Mucosa of rectum (tissue), 2 donors: Measurements from ENCODE around the gene ADARB2.

Experiments
- H3K27ac ChIP-seq, 2 donors: one replicate each; pipeline ENCODE4 v1.7.0; 2013; ENCODE audit warnings: inconsistent platforms in 2 of 2, low read depth in 2 of 2, low read length in 2 of 2
- H3K27me3 ChIP-seq, 2 donors: one replicate each; pipeline ENCODE4 v1.7.0; 2013; ENCODE audit warnings: low read length in 2 of 2; ENCODE audit not compliant: control insufficient read depth in 2 of 2, insufficient read depth in 2 of 2
- H3K36me3 ChIP-seq, 2 donors: one replicate each; pipeline ENCODE4 v1.7.0; 2013; ENCODE audit warnings: low read length in 2 of 2; ENCODE audit not compliant: control insufficient read depth in 2 of 2, insufficient read depth in 2 of 2
- H3K4me1 ChIP-seq, 2 donors: one replicate each; pipeline ENCODE4 v1.7.0; 2013; ENCODE audit warnings: low read length in 2 of 2, mild to moderate bottlenecking in 1 of 2; ENCODE audit not compliant: control insufficient read depth in 2 of 2, insufficient read depth in 2 of 2
- H3K4me3 ChIP-seq, 2 donors: one replicate each; pipeline ENCODE4 v1.7.0; 2013; ENCODE audit warnings: low read length in 2 of 2
- H3K9ac ChIP-seq, 2 donors: one replicate each; pipeline ENCODE4 v1.7.0; 2013; ENCODE audit warnings: low read length in 2 of 2, low read depth in 1 of 2, mild to moderate bottlenecking in 1 of 2
- H3K9me3 ChIP-seq, 2 donors: one replicate each; pipeline ENCODE4 v1.7.0; 2013; ENCODE audit warnings: low read length in 2 of 2; ENCODE audit not compliant: control insufficient read depth in 2 of 2
- donor health status: healthy.
- donor health status: Normal muscosa, but diverticular disease.

The ADARB2 gene

DNA sequence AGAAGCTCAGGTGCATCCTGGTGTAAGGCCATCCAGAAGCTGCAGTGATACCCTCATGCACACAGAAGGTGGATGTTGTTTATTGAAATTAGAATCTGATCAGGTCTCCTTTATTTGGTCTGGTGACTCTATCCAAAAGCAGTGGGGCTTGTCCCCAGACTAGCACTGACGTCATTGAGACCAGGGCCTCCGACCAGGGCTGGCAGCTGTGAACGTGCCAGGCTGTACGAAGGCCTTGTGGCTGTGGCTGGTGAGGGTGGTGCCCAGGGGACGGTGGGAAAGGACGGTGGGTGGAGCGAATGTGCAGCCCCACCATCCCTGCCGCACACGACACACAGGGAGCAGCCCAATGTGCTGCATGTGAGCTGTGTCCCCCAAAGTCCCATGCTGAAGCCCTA is 160.0 kb downstream of the ADARB2 start:
- Histone ChIP-seq H3K9me3 (no peaks in the 10 kb centered on the region), H3K36me3 (no peaks in the 10 kb centered on the region), H3K9ac (no peak overlapping the region), H3K27ac (no peak overlapping the region), H3K27me3 (no peaks in the 10 kb centered on the region), H3K4me3 (no peak overlapping the region), H3K4me1 (no peaks in the 10 kb centered on the region)

DNA sequence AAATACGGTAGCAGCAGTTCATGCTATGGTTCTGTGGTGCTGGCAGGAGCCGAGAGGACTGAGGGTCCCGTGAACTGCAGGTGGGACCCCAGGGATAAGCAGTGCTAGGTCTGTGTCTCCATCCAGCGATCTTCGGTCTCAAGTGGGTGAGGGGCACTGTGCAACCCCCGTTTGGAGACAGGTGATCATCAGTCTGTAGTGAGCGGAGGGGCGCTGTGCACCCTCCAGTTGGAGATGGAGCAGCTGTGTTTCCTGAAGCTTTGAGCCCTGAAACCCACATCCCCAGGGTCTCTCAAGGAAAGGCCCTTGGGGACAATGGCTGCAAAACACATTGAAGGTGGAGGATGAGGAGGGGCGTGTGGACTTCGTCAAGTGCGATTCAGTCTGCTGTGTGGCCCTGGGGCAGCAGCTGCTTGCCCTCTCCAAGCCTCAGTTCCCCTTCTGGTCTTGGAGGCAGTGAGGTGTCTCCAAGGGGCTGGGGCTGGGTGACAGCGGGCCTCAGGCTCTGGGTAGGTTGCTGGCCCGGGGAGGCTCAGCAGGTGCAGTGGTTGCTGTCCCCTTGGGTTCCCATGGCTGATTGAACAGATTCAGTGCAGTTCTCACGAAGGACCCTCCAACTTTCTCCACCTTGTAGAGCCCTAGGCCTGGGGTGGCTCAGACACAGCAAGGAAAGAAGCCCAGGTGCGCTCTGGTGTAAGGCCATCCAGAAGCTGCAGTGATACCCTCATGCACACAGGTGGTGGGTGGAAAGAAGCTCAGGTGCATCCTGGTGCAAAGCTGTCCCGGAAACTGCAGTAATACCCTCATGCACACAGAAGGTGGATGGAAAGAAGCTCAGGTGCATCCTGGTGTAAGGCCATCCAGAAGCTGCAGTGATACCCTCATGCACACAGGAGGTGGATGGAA is 160.6 kb downstream of the ADARB2 start:
- H3K27ac ChIP-seq = no peak overlapping the region
- no peaks in the 10 kb centered on the region for H3K9me3 ChIP-seq
- no peak overlapping the region for H3K9ac ChIP-seq
- no peak overlapping the region for H3K4me3 ChIP-seq
- H3K36me3 ChIP-seq = no peaks in the 10 kb centered on the region
- no peaks in the 10 kb centered on the region for H3K27me3 ChIP-seq
- H3K4me1 ChIP-seq = no peaks in the 10 kb centered on the region

DNA sequence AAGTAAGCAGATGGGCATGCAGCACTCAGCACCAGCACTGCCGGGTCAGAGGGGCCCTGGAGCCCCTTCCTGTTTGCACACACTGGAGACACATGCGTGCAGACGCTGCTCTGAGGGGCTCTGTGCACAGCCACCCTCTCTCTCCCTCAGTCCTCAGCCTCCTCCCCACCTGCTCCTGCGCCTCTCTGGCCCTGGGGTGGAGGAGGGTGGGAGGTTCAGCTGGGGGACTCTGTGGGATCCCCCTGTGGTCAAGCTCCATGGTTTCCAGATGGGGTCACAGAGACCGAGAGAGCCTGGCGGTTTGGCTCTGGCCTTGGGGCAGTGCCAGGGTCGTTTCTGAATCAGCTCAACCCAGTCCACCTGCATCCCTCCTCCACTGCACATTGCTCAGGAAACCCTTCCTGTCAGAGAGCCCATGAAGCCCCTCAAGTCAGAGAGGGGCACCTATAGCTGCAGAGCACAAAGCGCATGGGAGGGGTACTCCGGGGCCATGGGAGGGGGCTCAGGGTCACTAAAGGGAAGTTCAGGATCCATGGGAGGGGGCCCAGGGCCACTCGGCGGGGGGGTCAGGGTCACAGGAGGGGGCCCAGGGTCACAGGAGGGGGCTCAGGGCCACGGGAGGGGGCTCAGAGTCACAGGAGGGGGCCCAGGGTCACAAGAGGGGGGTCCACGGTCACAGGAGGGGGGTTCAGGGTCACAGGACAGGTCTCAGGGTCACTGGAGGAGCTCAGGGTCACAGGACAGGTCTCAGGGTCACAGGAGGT is 161.7 kb downstream of the ADARB2 start:
- H3K36me3 ChIP-seq = no peaks in the 10 kb centered on the region
- H3K4me3 ChIP-seq = no peak overlapping the region
- no peak overlapping the region for H3K9ac ChIP-seq

DNA sequence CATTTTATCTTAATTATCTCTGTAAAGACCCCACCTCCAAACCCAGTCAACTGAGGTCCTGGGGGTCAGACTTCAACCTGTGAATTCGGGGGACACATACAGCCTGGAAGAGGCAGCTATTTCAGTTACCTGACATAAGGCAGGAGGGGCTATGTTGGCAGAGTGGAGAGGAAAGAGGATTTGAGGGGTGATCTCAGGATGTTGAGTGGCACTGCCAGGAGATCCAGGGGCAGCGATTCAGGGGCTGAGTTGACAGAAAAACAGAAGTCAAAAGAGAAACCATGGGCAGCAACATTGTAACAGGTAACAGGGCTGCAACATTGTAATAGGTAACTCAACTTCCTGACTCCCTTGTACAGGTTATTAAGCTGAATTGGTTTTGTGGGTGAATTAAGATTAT is 162.6 kb downstream of the ADARB2 start:
- Histone ChIP-seq H3K36me3 (no peaks in the 10 kb centered on the region), H3K9me3 (no peaks in the 10 kb centered on the region), H3K4me3 (no peak overlapping the region), H3K27ac (no peak overlapping the region), H3K4me1 (no peaks in the 10 kb centered on the region), H3K27me3 (no peaks in the 10 kb centered on the region), H3K9ac (no peak overlapping the region)

More for the DNA sequence above, 161.7 kb downstream of the ADARB2 start:
- Histone ChIP-seq H3K27ac (no peak overlapping the region), H3K4me1 (no peaks in the 10 kb centered on the region), H3K9me3 (no peaks in the 10 kb centered on the region), H3K27me3 (no peaks in the 10 kb centered on the region)

DNA sequence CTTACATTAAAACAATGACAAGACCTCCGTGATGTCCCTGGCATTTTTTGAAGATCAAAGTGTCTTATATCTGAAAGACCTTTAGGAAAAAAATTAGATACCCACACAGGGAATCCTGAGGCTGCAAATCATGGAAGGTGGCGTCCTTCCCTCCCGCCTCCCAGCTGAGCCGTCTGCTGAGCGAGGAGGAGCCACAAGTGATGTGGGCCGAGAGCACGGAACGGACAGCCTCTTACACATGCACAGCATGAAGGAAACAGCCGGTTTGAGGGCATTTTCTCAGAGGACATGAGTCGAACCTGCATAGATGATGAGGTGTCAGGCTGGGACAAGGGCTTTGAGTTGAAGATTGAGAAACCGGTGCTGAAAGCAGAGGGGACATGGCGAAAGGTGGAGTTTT is 163.3 kb downstream of the ADARB2 start:
- Histone ChIP-seq H3K4me3 (no peak overlapping the region), H3K27me3 (no peaks in the 10 kb centered on the region), H3K36me3 (no peaks in the 10 kb centered on the region), H3K27ac (no peak overlapping the region), H3K9ac (no peak overlapping the region), H3K9me3 (no peaks in the 10 kb centered on the region), H3K4me1 (no peaks in the 10 kb centered on the region)

DNA sequence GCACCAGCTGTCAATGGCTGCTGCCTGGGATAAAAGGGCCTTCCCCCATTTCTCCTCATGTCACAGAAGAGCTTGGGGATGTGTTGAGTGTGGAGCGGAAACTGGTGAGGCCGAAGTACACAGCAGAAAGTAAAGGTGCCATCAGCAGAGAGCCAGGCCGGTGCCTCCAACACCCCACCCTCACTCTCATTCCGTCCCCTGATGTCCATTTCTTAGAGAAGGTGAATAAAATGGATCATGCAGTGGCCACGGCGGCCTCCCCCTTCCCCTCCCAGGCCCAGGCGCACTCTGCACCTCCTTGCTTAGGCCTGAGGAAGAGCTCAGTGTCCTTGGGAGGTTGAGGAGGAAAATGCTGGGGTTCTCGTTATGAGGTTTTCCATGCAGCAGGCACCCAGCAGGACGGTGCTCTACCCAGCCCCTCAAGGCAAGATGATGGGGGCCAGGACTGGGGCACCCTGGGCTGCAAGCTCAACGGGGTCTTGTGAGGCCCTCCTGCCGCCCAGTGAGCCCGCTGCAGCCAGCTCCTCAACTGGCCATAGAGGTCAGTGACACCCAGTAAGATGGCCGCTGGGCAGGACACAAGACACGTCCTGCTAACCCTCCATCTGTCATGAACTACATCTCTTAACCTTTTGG is 163.9 kb downstream of the ADARB2 start:
- H3K27ac ChIP-seq = no peak overlapping the region
- H3K27me3 ChIP-seq = no peaks in the 10 kb centered on the region
- no peaks in the 10 kb centered on the region for H3K36me3 ChIP-seq
- H3K9ac ChIP-seq = no peak overlapping the region
- H3K9me3 ChIP-seq = no peaks in the 10 kb centered on the region
- H3K4me1 ChIP-seq = no peaks in the 10 kb centered on the region
- no peak overlapping the region for H3K4me3 ChIP-seq

DNA sequence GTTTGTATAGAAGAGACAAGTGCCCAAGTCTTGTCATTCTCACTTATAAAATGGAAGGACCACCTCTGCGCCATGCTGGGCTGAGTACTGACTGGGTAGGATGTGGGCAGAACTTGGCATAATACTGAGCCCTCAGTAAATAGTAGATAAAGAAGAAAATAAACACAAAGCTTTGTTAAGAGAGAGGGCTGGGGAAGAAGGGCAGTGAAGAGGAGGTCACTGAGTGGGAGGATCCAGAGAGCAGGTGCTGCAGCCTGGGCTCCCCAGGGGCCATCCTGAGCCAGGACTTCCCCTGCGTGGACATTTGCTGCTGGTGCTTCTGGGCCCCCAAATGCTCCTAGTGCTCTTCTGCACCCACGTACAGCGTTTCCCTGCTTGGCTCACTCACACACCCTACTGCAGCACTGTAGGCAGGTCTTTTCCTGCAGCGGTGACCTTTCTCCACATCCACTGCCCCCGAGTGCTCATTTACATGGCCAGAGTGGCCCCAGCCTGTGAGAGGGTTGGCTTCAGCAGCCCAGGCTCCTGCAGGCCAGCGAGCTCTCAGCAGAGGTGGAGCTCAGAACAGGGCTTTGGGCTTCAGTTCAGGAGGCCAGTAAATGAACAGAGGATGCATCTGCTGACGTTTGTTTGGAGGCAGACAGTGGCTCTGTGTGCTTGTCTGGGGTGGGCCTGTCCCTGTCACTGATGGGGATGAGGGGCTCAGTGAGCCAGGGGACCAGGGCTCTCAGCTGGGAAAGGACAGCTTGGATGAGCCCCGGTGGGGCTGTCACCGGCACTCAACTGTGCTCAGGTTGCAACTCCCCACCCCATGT is 164.6 kb downstream of the ADARB2 start:
- Histone ChIP-seq H3K4me3 (no peak overlapping the region), H3K27me3 (no peaks in the 10 kb centered on the region), H3K36me3 (no peaks in the 10 kb centered on the region), H3K4me1 (no peaks in the 10 kb centered on the region), H3K9me3 (no peaks in the 10 kb centered on the region), H3K9ac (no peak overlapping the region), H3K27ac (no peak overlapping the region)

DNA sequence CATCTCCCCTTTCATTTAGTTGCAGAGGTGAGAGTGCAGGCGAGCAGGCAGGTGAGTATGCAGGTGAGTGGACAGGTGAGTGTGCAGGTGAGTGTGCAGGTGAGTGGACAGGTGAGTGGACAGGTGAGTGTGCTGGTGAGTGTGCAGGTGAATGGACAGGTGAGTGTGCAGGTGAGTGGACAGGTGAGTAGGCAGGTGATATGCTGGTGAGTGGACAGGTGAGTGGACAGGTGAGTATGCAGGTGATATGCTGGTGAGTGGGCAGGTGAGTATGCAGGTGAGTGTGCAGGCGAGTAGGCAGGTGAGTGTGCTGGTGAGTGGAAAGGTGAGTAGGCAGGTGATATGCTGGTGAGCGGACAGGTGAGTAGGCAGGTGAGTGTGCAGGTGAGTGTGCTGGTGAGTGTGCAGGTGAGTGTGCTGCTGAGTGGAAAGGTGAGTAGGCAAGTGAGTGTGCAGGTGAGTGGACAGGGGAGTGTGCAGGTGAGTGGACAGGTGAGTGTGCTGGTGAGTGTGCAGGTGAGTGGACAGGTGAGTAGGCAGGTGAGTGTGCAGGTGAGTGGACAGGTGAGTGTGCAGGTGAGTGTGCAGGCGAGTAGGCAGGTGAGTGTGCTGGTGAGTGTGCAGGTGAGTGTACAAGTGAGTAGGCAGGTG is 165.6 kb downstream of the ADARB2 start:
- Histone ChIP-seq H3K27me3 (no peaks in the 10 kb centered on the region), H3K36me3 (no peaks in the 10 kb centered on the region), H3K9ac (no peak overlapping the region), H3K27ac (no peak overlapping the region), H3K4me3 (no peak overlapping the region), H3K9me3 (no peaks in the 10 kb centered on the region), H3K4me1 (no peaks in the 10 kb centered on the region)

DNA sequence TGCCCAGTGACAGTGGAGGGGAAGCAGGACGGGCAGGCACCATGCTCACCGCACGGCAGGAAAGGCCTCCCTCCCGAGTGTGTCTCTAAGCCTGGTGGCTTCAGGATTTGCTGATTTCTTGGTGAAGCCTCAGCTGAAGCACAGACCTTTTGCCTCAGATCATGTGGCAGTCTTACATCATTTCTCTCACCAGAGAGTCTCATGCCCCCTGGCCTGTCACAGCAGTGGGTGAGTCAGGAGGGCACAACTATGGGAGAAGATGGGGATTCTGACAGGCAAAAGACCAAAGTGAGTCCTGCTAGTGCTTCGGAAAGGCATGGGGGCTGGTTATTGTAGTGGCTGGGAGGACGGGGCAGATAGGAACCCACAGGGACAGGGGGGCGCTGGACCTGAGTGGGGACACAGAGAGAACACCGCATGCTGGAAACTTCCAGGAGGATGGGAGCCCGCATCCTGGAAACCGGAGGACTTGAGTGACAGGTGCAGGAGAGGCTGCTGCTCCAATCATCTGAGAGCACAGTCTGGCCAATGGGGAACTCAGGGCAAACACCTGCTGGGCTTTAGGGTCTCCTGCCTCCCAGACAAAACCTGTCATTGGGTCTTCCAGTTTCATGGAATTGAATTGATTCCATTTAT is 166.8 kb downstream of the ADARB2 start:
- Histone ChIP-seq H3K9me3 (no peaks in the 10 kb centered on the region), H3K4me1 (no peaks in the 10 kb centered on the region), H3K4me3 (no peak overlapping the region), H3K36me3 (no peaks in the 10 kb centered on the region), H3K27me3 (no peaks in the 10 kb centered on the region), H3K9ac (no peak overlapping the region), H3K27ac (no peak overlapping the region)
